Endothelial cell of umbilical vein (primary cell): ENCODE measurements around the gene ELMO1. TPM values are rescaled to one million over a fixed set of nuclear protein-coding genes. Genes with fewer than 3 reads are reported as not detected.

ENCODE experiments used
- BruUV-seq: library from RNA; stranded (reverse); fragments of 400-500 nt; replicated peaks from 2 replicates; lab custom pipeline; 2021; lab: Mats Ljungman, UMichigan
- CTCF ChIA-PET: fragments of 300-600, 350-600 bp; sonication (Branson Sonifier 250); formaldehyde crosslinking; loops from one replicate; lab custom pipeline; 2021; ENCODE audit warnings: antibody characterized with exemption, inconsistent platforms; lab: Charles Lee
- POLR2A ChIA-PET: fragments of 300-600, 350-600 bp; sonication (Branson Sonifier 250); formaldehyde crosslinking; loops from one replicate; lab custom pipeline; 2021; ENCODE audit warnings: antibody characterized with exemption, inconsistent platforms; lab: Charles Lee
- DNase-seq: peaks from one replicate; pipeline ENCODE4 v3.0.0-alpha.2; 2011; ENCODE audit warnings: low read depth, low spot score
- FAIRE-seq: peaks from 2 replicates; lab custom pipeline; 2011; peaks lifted over from hg19 to GRCh38; lab: Jason Lieb, UNC
- H2AFZ ChIP-seq: 2 replicates; pipeline ENCODE4 v1.6.0; 2012; ENCODE audit warnings: low read depth, low read length, control low read depth, inconsistent platforms
- H3K27ac ChIP-seq: 2 replicates; pipeline ENCODE4 v1.5.1; 2011; ENCODE audit warnings: low read depth, mild to moderate bottlenecking, control low read depth, low read length, moderate library complexity; ENCODE audit not compliant: insufficient read depth
- H3K27me3 ChIP-seq, 2 experiments: 2 replicates each; pipeline versions ENCODE4 v1.6.0 to v1.6.1; 2011; ENCODE audit warnings: low read length in 2 of 2, mixed read lengths in 1 of 2; ENCODE audit not compliant: control insufficient read depth in 2 of 2, insufficient read depth in 2 of 2
- H3K36me3 ChIP-seq, 2 experiments: 2 replicates in 1 of 2; 3 replicates in 1 of 2; pipeline ENCODE4 v1.5.1; 2011; ENCODE audit warnings: low read length in 2 of 2, mild to moderate bottlenecking in 1 of 2, moderate library complexity in 1 of 2; ENCODE audit not compliant: control insufficient read depth in 2 of 2, insufficient read depth in 2 of 2; ENCODE audit errors: extremely low read depth in 1 of 2
- H3K4me1 ChIP-seq: 3 replicates; pipeline ENCODE4 v1.5.1; 2011; ENCODE audit warnings: mild to moderate bottlenecking, low read length; ENCODE audit not compliant: control insufficient read depth, insufficient read depth; ENCODE audit errors: extremely low read depth
- H3K4me2 ChIP-seq: 2 replicates; pipeline ENCODE4 v1.6.1; 2011; ENCODE audit warnings: low read length, control low read depth, mixed read lengths; ENCODE audit not compliant: insufficient read depth
- H3K4me3 ChIP-seq, 3 experiments: fragments of 200-600 bp in 1 of 3; sonication (generic), shearing (Covaris generic) in 1 of 3; replicated peaks in 1 of 3; 2 replicates each; pipeline ENCODE4 v1.5.1; 2011 to 2016; ENCODE audit warnings: control low read depth in 3 of 3, low read length in 3 of 3, mild to moderate bottlenecking in 2 of 3, inconsistent platforms in 1 of 3, low read depth in 1 of 3, moderate library complexity in 1 of 3; ENCODE audit not compliant: insufficient read depth in 1 of 3
- H3K79me2 ChIP-seq: 2 replicates; pipeline ENCODE4 v1.6.0; 2012; ENCODE audit warnings: low read length, inconsistent platforms; ENCODE audit not compliant: control insufficient read depth, insufficient read depth
- H3K9ac ChIP-seq: replicated peaks from 2 replicates; pipeline ENCODE3; 2011; ENCODE audit warnings: low read length, control low read depth; ENCODE audit not compliant: insufficient read depth; ENCODE audit errors: extremely low read depth
- H3K9me1 ChIP-seq: replicated peaks from 3 replicates; pipeline ENCODE4 v1.6.0; 2011; ENCODE audit warnings: mild to moderate bottlenecking, low read length; ENCODE audit not compliant: control insufficient read depth, insufficient read depth; ENCODE audit errors: extremely low read depth
- H3K9me3 ChIP-seq: replicated peaks from 2 replicates; pipeline ENCODE4 v1.5.1; 2012; ENCODE audit warnings: low read length, inconsistent platforms; ENCODE audit not compliant: control insufficient read depth, insufficient read depth
- H4K20me1 ChIP-seq: replicated peaks from 2 replicates; pipeline ENCODE3; 2011; ENCODE audit warnings: mild to moderate bottlenecking, low read length; ENCODE audit not compliant: control insufficient read depth, insufficient read depth; ENCODE audit errors: extremely low read depth
- EZH2 ChIP-seq: IDR thresholded peaks from 2 replicates; pipeline ENCODE4 v1.6.1; 2012; ENCODE audit warnings: borderline replicate concordance, low read depth, mild to moderate bottlenecking, moderate library complexity, low read length, inconsistent platforms; ENCODE audit not compliant: severe bottlenecking
- FOS ChIP-seq: IDR thresholded peaks from 2 replicates; pipeline ENCODE4 v1.6.1; 2011; ENCODE audit warnings: mild to moderate bottlenecking, low read length, moderate library complexity, borderline replicate concordance; ENCODE audit not compliant: insufficient read depth
- GATA2 ChIP-seq: IDR thresholded peaks from 2 replicates; pipeline ENCODE4 v1.7.0; 2011; ENCODE audit warnings: low read depth, mild to moderate bottlenecking, moderate library complexity, mixed read lengths, low read length; ENCODE audit not compliant: insufficient read length, insufficient read depth
- JUN ChIP-seq: IDR thresholded peaks from 2 replicates; pipeline ENCODE4 v1.6.1; 2011; ENCODE audit warnings: borderline replicate concordance, low read depth; ENCODE audit not compliant: insufficient read length, insufficient read depth
- MYC ChIP-seq: IDR thresholded peaks from one replicate; pipeline ENCODE4 v1.6.1; 2011; ENCODE audit warnings: mild to moderate bottlenecking, low read depth, low read length
- POLR2A ChIP-seq: IDR thresholded peaks from 2 replicates; pipeline ENCODE4 v1.6.1; 2012; ENCODE audit warnings: low read depth, mild to moderate bottlenecking, control low read depth, low read length
- POLR2AphosphoS5 ChIP-seq: IDR thresholded peaks from 2 replicates; pipeline ENCODE4 v1.6.1; 2012; ENCODE audit warnings: low read depth, mild to moderate bottlenecking, control low read depth, low read length, moderate library complexity; ENCODE audit not compliant: insufficient read depth
- dilution Hi-C: fragments of 300-500 bp; cut with MboI; formaldehyde crosslinking; loops from one replicate; pipeline ENCODE4 v1.15.0; 2019; ENCODE audit warnings: low sequenced_read_pairs; ENCODE audit not compliant: extremely low pct_ligation_motif_present
- intact Hi-C: fragments of 100-400 bp; cut with micrococcal nuclease; formaldehyde crosslinking; loops from one replicate; pipeline ENCODE4 v1.10.0; 2022
- polyA plus RNA-seq, 4 experiments: library from polyadenylated mRNA; depleted of rRNA in 3 of 4; stranded (reverse) in 3 of 4; unstranded in 1 of 4; fragments of >200 nt; gene quantifications; 2 replicates each; pipeline versions ENCODE4 v1.2.1 to v1.2.3, GENCODE V29; 2011 to 2012; ENCODE audit warnings: missing spikeins in 1 of 4
- total RNA-seq: library from RNA; stranded (reverse); gene quantifications from 2 replicates; pipeline ENCODE4 v1.2.3, GENCODE V29; 2021
- TF ChIP-seq, protein P1 (sequence below): IDR thresholded peaks from 2 replicates; pipeline ENCODE4 v1.6.1; 2011; ENCODE audit not compliant: insufficient read depth, insufficient read length
- TF ChIP-seq, protein P2 (sequence below), 2 donors: IDR thresholded peaks; 1 replicate in 1 of 2; 2 replicates in 1 of 2; pipeline ENCODE4 v1.5.1; 2011; ENCODE audit warnings: low read length in 2 of 2, mild to moderate bottlenecking in 2 of 2, moderate library complexity in 2 of 2, control low read depth in 1 of 2, inconsistent platforms in 1 of 2, low read depth in 1 of 2; ENCODE audit not compliant: insufficient read depth in 1 of 2; ENCODE audit errors: extremely low read depth in 1 of 2

ELMO1 gene
- total and polyA plus RNA-seq, 2 donors (not counting 3 experiments of a cell fraction or from before 2014, with no cell fraction given) = 17.0 to 30.6 TPM

DNA sequence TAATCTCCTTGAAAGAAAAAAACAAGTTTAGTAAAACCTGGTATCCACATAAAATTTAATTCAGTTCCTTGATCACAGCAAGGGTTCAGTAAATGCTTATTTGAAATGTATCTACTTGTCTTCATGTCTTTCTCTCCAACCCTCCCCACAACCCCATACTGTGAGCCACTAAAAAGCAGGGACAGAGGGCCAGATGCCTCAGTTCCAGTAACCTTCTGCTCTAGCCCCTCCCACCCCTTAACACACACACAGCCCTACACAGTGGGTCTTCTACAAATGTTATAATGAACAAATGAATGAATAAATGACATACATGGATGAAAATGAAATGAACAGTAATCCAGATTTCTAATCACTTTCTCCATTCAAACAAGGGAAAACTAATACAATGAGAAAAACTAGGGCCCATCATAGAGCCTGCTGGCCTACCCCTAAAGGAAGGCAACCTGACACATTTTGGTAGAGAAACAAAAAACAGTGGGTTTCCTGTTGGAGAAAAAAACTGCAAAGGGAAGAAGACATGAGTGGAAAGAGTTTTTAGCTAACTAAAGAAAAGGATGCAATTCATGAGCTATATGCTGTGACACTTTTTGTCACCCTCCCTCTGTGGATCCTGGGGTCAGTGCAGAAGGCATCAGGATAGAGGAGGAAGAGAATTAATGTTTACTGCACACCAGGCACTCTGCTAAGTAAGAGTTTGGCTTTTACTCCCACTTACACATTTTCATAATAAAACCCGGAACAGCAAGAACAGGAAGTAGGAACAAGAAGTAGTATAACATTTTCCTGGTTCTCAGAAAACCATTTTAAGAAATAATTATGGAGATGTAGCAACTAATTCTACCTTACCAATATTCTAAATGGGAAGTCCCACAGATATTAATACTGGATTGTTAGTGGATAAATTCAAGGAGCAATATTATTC lies 38.1 kb downstream of the ELMO1 start:
- ChIA-PET CTCF (interaction anchor here (1.0 kb wide), 1 partner anchor 36 kb away, joined by 3 read pairs; no protein-coding TSS in a partner anchor), POLR2A (no interaction called here)
- Histone ChIP-seq H3K4me3 (no peak overlapping the region), H3K9me1 (no peaks in the 10 kb centered on the region), H3K79me2 (no peaks in the 10 kb centered on the region), H3K36me3 (no peaks in the 10 kb centered on the region), H2AFZ (peak overlapping the region; percentile 15), H3K4me2 (no peak overlapping the region), H3K27ac (no peak overlapping the region), H3K27me3 (no peaks in the 10 kb centered on the region), H3K9ac (no peak overlapping the region), H3K4me1 (peaks cover 18% of the 10 kb centered on the region), H3K9me3 (no peaks in the 10 kb centered on the region), H4K20me1 (no peaks in the 10 kb centered on the region)
- DNase-seq (no peak), FAIRE-seq (peak; percentile 18)
- BruUV-seq = no TSS peak
- intact Hi-C loops (no loop called here), dilution Hi-C loops (no loop called here)
- TF ChIP-seq POLR2A (no peak), FOS (no peak), JUN (no peak), GATA2 (no peak), EZH2 (no peak), MYC (no peak), POLR2AphosphoS5 (no peak)
- TF ChIP-seq, protein P1, sequence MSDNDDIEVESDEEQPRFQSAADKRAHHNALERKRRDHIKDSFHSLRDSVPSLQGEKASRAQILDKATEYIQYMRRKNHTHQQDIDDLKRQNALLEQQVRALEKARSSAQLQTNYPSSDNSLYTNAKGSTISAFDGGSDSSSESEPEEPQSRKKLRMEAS = no peak
- TF ChIP-seq, protein P2, sequence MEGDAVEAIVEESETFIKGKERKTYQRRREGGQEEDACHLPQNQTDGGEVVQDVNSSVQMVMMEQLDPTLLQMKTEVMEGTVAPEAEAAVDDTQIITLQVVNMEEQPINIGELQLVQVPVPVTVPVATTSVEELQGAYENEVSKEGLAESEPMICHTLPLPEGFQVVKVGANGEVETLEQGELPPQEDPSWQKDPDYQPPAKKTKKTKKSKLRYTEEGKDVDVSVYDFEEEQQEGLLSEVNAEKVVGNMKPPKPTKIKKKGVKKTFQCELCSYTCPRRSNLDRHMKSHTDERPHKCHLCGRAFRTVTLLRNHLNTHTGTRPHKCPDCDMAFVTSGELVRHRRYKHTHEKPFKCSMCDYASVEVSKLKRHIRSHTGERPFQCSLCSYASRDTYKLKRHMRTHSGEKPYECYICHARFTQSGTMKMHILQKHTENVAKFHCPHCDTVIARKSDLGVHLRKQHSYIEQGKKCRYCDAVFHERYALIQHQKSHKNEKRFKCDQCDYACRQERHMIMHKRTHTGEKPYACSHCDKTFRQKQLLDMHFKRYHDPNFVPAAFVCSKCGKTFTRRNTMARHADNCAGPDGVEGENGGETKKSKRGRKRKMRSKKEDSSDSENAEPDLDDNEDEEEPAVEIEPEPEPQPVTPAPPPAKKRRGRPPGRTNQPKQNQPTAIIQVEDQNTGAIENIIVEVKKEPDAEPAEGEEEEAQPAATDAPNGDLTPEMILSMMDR (IDR thresholded peaks at IDR 0.05; ENCODE audit: extremely low read depth in 1 of 2, insufficient read depth in 1 of 2, low read depth in 1 of 2, low read length in 2 of 2) = no peak
